Measurements from ENCODE around the gene SURF2. TPM values are rescaled to one million over a fixed set of nuclear protein-coding genes. Genes with fewer than 3 reads are reported as not detected.
"Not testable (repeated sequence)": the region's sequence is repeated elsewhere in the genome, so short reads cannot be mapped to it uniquely, and the experiment has no call there.

The SURF2 gene
- 12.5 and 33.9 TPM in 2 replicates for total RNA-seq (ENCODE audit: low replicate concordance)

DNA sequence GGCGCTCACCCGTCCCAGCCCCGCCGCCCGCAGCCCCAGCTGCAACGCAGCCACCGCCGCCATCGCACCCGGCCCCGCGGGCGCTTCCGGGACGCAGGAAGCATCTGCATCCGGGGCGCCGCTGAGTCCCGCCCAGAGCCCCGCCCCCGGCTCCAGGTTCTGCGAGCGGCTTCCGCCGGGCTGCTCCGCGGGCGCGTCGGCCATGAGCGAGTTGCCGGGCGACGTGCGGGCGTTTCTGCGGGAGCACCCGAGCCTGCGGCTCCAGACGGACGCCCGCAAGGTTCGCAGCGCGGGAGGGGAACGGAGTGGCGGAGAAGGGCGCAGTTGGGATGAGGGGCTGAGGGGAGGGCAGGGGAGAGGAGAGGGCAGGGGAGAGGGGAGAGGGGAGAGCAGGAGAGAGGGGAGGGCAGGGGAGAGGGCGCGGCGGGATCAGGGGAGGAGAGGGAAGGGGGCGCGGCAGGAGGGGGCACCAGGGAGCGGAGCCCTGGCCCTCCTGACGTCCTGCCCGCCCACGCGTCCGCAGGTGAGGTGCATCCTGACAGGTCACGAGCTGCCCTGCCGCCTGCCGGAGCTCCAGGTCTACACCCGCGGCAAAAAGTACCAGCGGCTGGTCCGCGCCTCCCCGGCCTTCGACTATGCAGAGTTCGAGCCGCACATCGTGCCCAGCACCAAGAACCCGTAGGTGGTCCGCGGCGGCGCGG lies at the start of gene SURF2, which contains the start of gene SURF1:
TSS of gene SURF2 (plus strand) at position 160 of the 701 bp plus-strand sequence. CDS start at position 203, 43 bp downstream.
TSS of gene SURF1 (minus strand) at position 97 of the 701 bp plus-strand sequence. CDS start at position 63, 34 bp downstream.
- TF ChIP-seq, protein P1, sequence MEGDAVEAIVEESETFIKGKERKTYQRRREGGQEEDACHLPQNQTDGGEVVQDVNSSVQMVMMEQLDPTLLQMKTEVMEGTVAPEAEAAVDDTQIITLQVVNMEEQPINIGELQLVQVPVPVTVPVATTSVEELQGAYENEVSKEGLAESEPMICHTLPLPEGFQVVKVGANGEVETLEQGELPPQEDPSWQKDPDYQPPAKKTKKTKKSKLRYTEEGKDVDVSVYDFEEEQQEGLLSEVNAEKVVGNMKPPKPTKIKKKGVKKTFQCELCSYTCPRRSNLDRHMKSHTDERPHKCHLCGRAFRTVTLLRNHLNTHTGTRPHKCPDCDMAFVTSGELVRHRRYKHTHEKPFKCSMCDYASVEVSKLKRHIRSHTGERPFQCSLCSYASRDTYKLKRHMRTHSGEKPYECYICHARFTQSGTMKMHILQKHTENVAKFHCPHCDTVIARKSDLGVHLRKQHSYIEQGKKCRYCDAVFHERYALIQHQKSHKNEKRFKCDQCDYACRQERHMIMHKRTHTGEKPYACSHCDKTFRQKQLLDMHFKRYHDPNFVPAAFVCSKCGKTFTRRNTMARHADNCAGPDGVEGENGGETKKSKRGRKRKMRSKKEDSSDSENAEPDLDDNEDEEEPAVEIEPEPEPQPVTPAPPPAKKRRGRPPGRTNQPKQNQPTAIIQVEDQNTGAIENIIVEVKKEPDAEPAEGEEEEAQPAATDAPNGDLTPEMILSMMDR (IDR thresholded peaks at IDR 0.05; ENCODE audit: insufficient read depth, low read length): no peak
- peak within 1 kb of the TSS; percentile 90 for H3K4me3 ChIP-seq (ENCODE audit: low read depth, low read length)
- DNase-seq (ENCODE audit: low read depth): peak; percentile 64

- no peak overlapping the region for H3K4me3 ChIP-seq (ENCODE audit: low read depth, low read length)
- no peak for DNase-seq (ENCODE audit: low read depth)
- TF ChIP-seq, protein P1 (IDR thresholded peaks at IDR 0.05; ENCODE audit: insufficient read depth, low read length): no peak
These were observed 49.0 kb upstream of the SURF2 start for GRCh38 chr9:133307301-133307700.

GRCh38 chr9:133309608-133310007 lies 46.7 kb upstream of the SURF2 start:
- DNase-seq (ENCODE audit: low read depth): no peak
- no peak overlapping the region for H3K4me3 ChIP-seq (ENCODE audit: low read depth, low read length)
- TF ChIP-seq, protein P1 (IDR thresholded peaks at IDR 0.05; ENCODE audit: insufficient read depth, low read length): no peak

DNA sequence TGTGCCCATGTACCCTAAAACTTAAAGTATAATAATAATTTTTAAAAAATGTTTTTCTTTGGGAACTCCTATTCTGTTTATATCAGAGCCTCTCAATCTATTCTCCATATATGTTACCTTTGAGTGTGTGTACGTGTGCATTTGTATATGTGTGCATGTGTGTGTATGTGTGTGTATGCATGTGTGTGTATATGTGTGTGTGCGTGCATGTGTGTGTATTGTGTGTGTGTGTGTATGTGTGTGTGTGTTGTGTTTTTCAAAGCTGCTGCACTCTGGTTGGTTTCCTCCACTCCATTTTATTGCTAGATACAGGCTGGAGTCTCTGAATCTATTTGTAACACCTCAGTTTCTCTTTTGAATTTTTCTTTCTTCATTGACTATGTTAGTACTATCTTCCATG lies 40.4 kb upstream of the SURF2 start:
- DNase-seq (ENCODE audit: low read depth): no peak
- TF ChIP-seq, protein P1 (IDR thresholded peaks at IDR 0.05; ENCODE audit: insufficient read depth, low read length): no peak
- no peak overlapping the region for H3K4me3 ChIP-seq (ENCODE audit: low read depth, low read length)

DNA sequence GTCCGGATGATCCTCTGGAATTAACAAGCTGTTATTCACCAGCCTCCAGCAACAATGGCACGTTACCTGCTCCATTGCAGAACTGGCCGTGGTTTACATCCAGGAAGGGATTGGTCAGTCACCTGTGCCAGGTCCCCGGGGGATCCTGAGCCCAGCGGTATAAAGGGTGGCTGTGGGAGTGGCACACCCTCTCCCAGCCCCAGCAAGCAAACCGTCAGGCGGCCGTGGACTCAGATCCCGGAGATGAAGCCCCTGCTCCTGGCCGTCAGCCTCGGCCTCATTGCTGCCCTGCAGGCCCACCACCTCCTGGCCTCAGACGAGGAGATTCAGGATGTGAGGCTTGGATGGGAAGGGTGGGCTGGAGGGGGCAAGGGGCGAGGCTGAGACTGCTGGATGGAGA lies 38.8 kb upstream of the SURF2 start:
- H3K4me3 ChIP-seq (ENCODE audit: low read depth, low read length); DNase-seq (ENCODE audit: low read depth): not testable (repeated sequence)

DNA sequence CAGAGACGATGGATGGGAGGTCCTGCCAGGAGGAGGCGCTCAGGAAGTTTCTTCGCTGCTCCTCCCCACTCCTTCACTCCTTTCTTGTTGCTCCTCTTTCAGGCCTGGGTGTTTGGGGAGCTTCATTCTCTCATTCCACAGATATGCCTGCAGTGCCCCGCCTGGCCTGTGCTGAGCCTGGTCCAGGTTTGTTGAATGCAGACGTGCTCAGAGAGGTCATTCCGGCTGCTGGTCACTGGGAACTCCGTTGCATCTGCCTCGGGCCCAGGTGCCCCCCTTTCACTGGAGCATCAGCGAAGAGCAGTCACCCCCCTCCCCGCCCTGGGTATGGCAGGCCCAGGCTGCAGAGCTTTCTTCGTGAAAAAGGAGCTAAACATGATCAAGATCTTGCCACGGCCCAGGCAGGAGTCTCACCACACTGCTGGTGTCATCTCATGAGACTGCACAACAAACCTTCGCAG lies 35.9 kb upstream of the SURF2 start:
- TF ChIP-seq, protein P1 (IDR thresholded peaks at IDR 0.05; ENCODE audit: insufficient read depth, low read length): no peak
- no peak overlapping the region for H3K4me3 ChIP-seq (ENCODE audit: low read depth, low read length)
- no peak for DNase-seq (ENCODE audit: low read depth)

DNA sequence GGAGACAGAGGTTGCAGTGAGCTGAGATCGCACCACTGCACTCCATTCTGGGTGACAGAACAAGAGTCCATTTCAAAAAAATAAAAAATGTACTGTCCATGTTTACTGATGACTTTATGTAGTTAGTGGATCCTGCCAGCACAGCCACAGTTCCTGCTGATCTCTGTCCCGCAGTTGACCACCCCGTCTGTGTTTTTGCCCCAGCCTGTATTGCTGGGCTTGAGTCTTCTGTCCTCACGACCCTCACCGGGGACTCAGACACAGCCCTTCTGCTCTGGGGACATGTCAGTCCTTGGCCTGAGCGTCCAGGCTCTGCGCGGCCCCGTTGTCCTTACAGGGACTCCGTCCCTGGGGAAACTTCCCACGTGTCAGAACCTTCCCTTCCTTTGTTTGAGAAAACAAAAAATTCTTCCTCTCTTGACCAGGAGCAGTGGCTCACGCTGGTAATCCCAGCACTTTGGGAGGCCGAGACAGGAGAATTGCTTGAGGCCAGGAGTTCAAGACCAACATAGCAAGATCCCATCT lies 34.9 kb upstream of the SURF2 start:
- DNase-seq (ENCODE audit: low read depth): no peak
- TF ChIP-seq, protein P1 (IDR thresholded peaks at IDR 0.05; ENCODE audit: insufficient read depth, low read length): no peak

More for the DNA sequence above, 34.9 kb upstream of the SURF2 start:
- no peak overlapping the region for H3K4me3 ChIP-seq (ENCODE audit: low read depth, low read length)
